ENCODE data around the gene TATDN2.
A peak's percentile ranks its signal among the peaks of the same experiment; 100 is the strongest.

The TATDN2 gene, protein sequence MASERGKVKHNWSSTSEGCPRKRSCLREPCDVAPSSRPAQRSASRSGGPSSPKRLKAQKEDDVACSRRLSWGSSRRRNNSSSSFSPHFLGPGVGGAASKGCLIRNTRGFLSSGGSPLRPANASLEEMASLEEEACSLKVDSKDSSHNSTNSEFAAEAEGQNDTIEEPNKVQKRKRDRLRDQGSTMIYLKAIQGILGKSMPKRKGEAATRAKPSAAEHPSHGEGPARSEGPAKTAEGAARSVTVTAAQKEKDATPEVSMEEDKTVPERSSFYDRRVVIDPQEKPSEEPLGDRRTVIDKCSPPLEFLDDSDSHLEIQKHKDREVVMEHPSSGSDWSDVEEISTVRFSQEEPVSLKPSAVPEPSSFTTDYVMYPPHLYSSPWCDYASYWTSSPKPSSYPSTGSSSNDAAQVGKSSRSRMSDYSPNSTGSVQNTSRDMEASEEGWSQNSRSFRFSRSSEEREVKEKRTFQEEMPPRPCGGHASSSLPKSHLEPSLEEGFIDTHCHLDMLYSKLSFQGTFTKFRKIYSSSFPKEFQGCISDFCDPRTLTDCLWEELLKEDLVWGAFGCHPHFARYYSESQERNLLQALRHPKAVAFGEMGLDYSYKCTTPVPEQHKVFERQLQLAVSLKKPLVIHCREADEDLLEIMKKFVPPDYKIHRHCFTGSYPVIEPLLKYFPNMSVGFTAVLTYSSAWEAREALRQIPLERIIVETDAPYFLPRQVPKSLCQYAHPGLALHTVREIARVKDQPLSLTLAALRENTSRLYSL

DNA sequence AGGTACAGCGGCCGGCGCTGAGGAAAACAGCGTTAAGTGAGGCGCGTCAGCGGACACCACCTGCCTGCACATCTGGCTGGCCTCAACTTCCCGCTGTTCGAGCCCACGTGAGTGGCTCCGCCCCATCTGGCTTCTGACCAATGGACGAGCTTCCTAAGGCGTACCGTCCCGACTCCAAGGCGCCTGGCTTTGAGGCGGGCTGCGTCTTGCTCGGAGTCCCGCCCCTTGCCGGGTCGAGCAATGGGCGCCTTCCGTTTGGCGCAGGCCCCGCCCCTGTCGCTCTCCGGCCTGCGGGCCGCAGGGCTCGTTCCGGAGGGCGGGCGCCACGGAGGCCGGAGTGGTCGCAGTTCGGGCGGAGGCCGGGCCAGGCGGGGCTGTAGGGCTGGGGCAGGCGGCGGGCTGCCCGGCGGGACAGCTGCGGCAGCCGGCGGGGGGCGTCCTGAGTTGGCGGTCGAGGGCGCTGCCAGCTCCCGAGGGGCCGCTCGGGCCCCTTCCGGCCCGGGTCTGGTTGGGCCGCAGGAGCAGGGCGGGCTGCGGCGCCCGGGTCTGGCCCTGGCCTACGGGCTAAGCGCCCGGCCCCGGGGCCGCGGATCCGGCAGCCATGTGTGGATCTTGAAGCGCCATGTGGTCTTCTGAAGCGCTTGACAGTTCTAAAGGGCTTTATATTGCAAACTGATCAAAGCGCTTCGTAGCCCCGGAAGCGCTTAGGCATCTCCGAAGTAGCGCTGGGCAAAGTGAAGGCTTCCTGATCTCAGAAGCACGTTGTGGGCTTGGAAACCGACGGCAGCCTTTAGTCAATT, at the start of gene TATDN2:
TATDN2 (plus strand) TSS at position 276 of the 800 bp plus-strand sequence. CDS start 742 bp downstream, outside the sequence.
- peak; percentile 86 for DNase-seq

DNA sequence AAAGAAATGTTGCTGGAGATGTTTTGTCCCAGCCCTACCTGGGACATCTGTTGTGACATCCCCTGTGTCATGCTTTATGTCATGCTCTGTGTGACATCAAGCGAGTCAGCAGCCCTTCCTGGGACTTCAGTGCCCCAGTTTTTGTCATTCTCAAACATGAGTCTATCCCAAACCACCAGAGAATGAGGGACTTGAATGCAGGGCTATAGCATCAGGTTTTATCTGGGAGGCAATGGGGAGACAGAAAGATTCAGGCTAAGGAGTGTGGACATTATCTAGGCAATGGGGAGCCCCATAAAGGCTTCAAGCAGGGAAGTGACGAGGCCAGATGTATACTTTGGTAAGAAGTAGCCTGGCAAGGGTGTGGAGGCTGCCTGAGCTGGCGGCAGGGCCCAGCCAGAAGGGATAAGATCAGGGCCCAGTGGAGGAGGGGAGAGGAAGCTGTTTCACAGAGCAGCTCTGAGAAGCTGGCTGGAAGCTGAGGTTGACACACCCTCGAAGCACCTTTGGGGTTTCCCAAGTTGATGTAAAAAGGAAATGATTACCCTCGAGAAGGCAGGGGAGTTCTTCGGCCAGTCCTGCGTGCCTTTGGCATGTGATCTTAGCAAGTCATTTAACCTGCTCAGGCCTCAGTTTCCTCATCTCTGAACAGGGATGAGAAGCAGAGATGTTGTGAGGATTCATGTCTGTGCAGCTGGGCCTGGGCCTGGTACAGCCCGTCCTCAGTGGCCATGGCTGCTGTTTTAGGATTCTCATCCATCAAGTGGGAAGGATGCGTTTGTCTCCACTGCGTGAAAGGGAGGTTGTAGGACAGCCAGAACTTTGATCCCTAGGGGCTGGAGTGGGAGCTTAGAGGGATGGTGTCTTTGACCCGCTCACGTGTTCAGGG, 49.3 kb upstream of the TATDN2 start:
- no peak for DNase-seq

DNA sequence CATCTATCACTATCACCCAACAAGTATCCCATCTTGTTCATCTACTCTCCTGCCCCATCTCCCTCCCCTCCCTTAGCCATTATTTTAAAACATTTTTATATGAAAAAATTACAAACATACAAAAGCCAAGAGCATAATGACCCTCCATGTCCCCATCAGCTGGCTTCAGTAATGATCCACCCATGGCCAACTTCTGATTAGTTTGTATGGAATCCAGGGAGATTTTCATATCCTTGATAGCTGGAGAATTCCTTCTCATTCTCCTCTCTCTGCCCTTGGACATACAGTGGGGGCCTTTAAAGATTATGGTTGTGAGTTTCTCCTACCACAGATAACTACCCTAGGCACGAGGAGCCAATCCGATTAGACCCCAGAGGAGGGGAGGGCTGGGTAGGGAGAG, 43.3 kb upstream of the TATDN2 start:
- no peak for DNase-seq

DNA sequence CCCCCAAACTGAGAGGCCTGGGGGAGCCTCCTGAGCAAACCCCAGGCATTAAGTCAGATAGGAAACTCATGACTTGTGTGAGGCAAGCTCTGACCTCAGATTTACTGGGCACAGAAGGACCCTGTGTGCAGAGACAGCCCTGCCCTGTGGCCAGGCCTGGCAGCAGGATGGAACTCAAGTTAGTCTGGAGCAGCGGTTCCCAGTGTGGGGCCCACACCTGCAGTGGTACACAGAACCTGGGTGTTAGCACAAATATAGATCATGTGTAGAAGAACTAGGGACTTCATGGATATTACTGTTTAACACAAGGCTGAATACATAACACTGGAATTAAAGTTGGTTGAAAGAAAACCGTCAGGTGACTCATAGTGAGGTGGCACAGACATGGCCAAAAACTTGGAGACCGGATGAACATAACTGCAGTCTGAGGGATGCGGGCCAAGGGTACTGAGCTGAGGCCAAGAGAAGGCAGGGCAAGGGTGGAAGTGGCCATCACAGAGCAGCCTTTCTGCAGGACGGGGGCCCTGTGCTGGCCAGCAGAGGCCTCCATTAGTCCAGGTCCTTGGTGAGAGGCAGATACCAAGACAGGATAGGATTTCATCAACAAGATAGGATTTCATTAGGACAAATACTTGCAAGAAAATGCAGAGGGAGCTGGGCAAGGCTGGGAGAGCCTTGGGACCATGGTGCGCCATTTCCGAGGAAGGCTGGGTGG, 42.7 kb upstream of the TATDN2 start:
- no peak for DNase-seq

DNA sequence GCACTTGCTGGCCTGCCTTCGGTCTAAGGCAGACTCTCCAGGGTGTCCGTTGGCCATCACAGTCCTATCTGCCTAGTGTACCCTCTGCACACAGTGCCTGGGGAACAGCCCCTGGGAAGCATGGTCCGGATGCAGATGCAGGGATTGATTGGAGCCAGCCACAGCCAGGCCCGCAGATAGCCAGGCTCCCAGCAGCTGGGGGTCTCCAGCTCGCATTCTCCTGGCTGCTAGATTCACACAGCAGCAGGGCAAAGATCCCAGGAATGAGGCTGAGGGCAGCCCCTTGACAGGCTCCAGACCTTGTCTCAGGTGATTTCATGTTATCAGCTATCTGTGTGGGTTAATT, 42.1 kb upstream of the TATDN2 start:
- DNase-seq: no peak

DNA sequence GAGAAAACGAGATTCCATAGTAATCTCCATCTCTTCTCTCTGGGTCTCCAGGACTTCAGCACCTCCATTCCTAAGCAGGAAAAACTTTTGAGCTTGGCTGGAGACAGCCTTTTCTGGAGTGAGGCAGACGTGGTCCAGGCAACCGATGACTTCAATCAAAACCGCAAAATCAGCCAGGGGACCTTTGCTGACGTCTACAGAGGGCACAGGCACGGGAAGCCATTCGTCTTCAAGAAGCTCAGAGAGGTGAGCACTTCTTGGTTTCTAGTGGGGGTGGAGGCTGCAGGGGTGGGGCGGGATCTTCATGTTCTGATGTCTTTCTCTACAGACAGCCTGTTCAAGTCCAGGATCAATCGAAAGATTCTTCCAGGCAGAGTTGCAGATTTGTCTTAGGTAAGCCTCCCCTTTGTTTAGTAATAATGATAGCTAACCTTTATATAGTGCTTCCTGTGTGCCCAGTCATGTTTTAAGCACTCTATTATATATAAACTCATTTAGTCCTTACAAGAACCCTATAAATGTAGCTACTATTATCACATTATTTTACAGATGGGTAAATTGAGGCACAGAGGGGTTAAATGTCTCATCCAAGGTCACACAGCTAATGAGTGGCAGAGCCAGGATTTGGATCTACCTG, 35.0 kb upstream of the TATDN2 start:
- no peak for DNase-seq

DNA sequence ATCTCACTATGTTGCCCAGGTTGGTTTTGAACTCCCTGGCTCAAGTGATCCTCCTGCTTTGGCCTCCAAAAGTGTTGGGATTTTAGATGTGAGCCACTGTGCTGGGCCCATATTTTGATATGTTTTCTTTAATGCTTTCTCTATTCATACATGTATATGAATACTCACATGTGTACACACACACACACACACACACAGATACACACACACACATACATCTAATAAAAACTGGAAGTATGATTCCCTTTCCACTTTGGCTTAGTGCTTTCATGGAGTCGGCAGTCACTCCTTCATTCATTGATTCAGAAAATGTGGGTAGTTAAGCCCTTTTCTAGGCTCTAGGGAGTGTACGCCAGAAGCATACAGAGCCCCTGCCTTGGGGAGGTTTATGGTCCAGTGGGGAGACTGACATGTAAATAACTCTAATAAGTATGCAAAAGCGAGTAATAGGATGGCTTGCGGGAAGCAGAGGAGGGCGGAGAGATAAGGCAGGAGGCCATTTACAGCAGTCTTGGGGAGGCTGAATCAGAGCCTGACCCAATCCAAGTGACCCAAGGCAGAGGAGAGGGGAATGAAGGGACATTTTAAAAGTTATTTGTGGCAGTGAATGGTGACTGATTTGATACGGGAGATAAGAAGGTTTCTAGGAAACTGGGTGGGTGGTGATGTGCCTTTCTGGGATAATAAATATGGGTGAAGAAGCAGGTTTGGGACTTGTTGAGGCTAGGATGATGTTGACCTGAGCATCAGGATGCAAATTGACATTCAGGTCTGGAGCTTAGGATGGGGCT, 32.5 kb upstream of the TATDN2 start:
- DNase-seq: no peak

DNA sequence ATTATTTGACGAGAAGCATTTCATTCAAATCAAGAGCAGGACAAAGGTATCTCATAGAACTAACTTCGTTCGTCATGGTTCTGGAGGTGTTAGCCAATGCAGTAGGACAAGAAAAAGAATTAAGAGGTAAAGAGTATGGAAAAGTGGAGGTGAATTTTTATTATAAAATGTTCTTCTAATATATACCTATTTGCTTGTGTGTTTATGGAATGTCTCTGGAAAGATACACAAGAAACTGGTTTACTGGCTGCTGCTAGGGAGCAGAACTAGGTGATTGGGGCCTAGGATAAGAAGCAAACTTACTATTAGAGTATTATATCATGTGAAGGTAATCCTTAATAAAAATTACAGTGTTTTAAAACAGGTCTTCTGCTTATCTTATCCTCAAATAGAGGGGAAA, 30.9 kb upstream of the TATDN2 start:
- no peak for DNase-seq

DNA sequence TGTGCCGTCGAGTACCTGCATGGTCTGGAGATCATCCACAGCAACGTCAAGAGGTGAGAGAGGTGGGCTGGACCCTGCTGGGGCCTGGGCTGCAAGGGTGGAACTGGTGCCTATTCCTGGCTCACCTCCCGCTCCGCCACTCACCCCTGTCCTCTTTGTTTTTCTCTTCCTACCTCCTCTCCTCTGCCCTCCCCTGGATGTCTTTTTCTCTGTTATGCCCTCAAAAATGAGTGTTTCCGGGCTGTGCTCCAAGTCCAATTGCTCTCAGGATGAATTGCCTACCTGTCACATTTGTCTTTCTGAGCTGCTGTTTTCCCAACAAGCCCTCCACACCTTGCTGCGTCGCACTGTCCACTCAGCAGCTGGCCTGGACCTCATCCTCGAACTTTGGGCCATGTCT, 28.5 kb upstream of the TATDN2 start:
- DNase-seq: peak; percentile 8

DNA sequence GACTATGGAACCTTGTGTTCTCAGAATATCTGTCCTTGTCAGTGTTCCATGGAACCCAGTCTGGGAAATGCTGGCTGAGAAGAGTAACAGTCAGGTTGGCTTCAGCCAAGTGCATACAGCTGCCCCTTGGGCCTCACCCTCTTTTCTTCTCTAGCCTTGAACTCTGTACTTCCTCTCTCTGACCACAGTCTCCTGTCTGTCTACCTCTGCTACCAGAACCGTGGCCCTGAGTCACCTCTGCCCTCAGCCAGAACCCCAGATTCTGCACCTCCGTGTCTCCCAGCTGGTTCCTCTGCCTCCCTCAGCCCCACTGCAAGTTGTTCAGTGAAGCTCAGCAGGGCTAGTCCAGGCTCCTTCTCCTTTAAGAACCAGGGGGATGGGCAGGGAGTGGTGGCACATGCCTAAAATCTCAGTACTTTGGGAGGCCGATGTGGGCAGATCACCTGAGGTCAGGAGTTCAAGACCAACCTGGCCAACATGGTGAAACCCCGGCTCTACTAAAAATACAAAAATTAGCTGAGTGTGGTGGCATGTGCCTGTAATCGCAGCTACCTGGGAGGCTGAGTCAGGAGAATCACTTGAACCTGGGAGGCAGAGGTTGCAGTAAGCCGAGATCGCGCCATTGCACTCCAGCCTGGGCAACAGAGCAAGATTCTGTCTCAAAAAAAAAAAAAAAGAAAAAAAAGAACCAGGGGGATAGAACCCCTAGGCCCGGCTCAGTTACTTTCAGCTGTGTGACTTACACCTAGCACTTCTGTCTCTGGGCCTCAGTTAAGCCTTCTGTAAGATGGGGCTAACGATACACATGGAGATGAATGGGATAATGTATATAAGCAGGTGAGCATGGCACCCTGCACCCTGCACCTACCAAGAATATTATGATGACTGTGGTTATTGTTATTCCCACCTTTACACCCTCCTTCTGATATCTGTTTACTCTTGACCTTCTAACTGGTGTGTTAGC, 24.3 kb upstream of the TATDN2 start:
- no peak for DNase-seq

DNA sequence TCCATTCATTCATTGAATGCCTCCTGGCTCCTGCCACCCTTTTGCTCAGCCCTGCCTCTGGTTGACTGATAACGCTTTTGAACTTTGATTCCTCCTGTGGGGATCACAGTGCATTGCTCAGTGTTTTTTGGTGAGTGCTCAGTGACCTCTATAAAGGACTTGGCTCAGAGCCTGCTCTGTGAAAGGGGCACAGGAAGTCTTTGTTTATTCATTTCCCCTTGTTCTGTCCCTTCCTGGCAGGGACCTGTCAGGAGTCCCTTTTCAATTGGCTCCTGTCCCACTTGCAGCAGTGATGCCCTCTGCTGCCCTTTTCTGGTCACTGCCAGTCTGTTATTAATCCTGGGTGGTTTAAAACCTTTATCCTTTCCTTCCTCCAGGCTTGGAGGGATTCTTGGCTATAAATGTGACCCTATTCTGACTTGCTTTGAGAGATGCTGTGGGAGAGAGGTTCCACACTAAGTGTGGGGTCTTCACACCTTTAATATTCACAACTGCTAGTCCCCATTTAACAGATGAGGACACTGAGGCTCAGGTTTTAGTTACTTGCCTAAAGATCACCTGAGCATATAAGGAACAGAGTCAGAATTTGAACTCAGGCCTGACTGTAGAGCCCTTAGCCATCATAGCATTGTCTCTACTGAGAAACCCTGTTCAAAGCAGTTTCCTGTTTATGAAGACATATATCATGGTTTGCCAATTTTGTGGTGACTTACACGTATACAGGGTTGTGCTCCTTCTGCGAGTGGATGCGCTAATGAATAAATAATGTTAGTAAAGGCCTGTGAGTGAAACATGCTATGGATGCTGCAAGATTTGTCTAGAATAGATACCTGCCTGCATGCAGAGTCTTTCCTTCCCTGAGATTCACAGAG, 23.2 kb upstream of the TATDN2 start:
- DNase-seq: peak; percentile 71

DNA sequence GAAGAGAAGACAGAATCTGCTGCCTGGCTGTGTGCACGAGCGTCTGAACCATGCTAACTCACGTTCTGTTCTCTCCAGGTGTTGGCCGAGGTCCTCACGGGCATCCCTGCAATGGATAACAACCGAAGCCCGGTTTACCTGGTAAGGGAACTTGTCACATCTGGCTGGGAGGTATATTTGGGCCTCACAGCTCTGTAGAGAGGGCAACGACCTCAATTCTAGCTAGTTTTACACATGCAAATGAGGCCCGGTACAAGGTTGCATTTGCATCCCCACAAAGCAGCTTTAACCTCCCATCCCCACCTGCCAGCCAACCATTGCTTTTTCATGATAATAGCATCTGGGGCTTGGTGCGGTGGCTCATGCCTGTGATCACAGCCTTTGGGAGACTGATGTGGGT, 22.0 kb upstream of the TATDN2 start:
- DNase-seq: no peak

DNA sequence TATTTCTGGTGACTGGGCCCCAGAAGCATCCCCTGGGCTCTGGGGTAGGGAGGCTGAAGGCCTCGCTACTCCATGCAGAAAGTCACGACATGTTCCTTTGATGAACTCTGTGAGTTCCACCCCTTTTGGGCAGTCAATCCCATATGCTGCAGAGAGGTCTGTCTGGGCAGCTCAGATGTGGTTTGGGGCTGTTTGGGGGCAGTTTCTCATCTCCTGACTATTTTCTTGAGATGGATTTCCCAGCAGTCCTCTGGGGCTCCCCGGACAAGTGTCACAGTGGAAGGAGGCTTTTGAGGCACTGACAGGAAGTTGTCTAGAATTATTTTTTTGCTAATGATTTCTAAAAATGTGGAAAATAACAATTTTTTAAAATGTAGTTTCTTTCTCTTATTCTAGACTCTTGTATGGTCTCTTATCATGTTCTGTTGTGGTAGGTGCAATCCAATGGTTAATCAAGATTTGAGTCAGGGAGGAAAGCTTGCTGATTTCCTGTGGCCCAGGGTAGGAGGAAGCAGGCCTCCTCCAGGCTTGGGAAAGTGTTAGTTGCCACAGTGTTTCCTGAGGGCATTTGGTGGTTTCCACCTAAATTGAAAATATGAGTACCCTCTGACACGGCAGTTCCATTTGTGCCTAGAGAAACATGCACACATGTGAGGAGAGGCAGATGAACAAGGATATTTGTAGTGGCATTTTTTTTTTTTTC, 19.9 kb upstream of the TATDN2 start:
- DNase-seq: no peak

DNA sequence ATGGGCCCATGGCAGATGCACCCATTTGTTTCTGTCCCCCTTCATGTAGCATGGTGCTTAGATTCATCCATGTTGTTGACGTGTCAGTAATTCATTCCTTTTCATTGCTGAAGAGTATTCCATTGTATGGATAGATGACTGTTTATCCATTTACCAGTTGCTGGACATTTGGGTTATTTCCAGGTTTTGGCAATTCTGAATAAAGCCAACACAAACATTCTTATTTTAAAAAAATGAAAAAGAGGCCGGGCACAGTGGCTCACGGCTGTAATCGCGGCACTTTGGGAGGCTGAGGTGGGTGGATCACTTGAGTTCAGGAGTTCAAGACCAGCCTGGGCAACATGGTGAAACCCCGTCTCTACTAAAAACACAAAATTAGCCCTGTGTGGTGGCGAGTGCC, 18.7 kb upstream of the TATDN2 start:
- DNase-seq: no peak

DNA sequence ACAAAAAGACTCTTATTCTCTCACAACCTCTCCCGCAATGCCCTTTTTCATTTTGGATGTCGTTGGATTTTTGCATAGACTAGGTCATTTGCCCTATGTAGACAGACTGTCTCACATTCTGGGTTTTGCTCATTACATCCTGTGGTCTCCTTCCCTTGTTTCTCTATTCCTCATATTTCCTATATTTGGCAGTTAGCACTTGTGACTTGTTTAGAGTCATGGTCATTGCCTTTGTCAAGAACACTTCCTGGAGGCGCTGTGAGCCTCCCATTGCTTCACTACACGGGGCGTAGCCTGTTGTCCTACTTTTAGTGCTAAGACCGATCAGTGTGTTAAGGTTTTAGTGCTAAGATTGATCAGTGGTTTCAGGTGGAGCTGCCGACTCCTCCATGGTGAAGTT, 16.1 kb upstream of the TATDN2 start:
- DNase-seq: no peak

DNA sequence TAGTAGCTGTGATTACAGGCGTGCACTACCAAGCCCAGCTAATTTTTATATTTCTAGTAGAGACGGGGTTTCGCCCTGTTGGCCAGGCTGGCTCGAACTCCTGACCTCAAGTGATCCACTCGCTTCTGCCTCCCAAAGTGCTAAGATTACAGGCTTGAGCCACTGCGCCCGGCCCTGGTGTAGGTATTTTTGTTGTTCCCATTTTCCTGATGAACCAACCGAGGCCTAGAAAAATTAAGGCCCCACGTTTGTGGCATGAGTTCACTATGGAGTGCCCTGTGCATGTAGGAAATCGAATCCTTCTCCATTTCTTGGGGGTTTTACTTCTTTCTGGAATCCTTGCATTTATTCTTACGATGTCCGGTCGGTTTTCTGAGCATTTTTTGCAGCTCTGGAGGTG, 14.3 kb upstream of the TATDN2 start:
- DNase-seq: no peak

DNA sequence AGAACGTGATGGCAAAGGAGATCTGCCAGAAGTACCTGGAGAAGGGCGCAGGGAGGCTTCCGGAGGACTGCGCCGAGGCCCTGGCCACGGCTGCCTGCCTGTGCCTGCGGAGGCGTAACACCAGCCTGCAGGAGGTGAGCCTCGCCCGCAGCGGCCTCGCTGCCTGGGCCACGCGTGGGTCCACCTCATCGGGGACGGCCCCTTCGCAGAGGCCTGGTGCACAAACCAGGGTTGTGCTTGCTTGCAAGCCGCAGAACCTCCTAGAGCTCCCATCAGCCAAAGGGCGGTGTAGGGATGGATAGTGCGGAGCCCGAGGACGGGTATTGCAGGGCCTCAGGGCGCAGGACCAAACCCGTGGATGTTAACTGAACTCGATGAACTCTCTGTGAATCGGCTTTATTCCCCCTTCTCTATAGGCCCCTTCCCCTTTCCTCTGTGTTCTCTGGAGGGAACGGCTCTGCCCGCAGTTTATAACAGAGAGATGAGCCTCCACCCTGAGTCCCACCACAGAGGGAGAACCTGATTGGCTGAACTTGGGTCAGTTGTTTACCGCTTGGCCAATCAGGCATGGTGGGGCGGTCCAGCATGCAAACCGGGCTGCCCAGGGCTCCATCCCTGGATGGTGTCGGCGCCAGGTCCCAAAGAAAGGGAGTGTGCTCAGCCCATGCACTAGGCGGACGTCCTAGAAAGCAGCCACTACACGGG, 13.6 kb upstream of the TATDN2 start:
- no peak for DNase-seq

All from NCI-H1105 treated with DMSO at 0.1 percent for 48 hours (cell line).